Thymus (tissue), 11 donors: ENCODE measurements around the gene ARGLU1. TPM values are rescaled to one million over a fixed set of nuclear protein-coding genes. Genes with fewer than 3 reads are reported as not detected.

ENCODE experiments used
- DNase-seq, 9 donors: peaks; one replicate each; pipeline ENCODE4 v3.0.0-alpha.2; 2013; ENCODE audit warnings: low spot score in 9 of 9, low read depth in 6 of 9, missing footprints in 1 of 9
- H3K27ac ChIP-seq, 2 donors: one replicate each; pipeline ENCODE4 v1.5.1; 2013; ENCODE audit warnings: control low read depth in 1 of 2, low read depth in 1 of 2, low read length in 1 of 2, mild to moderate bottlenecking in 1 of 2, moderate library complexity in 1 of 2
- H3K27me3 ChIP-seq, 2 donors: one replicate each; pipeline ENCODE4 v1.5.1; 2013; ENCODE audit warnings: low read length in 1 of 2; ENCODE audit not compliant: control insufficient read depth in 2 of 2, insufficient read depth in 1 of 2
- H3K36me3 ChIP-seq, 2 donors: one replicate each; pipeline ENCODE4 v1.5.1; 2013; ENCODE audit warnings: low read length in 1 of 2, mild to moderate bottlenecking in 1 of 2, moderate library complexity in 1 of 2; ENCODE audit not compliant: control insufficient read depth in 2 of 2, insufficient read depth in 2 of 2
- H3K4me1 ChIP-seq, 2 donors: one replicate each; pipeline ENCODE4 v1.5.1; 2013; ENCODE audit warnings: low read length in 2 of 2; ENCODE audit not compliant: control insufficient read depth in 2 of 2, insufficient read depth in 2 of 2
- H3K4me3 ChIP-seq, 2 donors: one replicate each; pipeline ENCODE4 v1.5.1; 2013; ENCODE audit warnings: low read length in 2 of 2, control low read depth in 1 of 2, mild to moderate bottlenecking in 1 of 2
- H3K9me3 ChIP-seq, 2 donors: one replicate each; pipeline ENCODE4 v1.5.1; 2013; ENCODE audit warnings: low read length in 1 of 2, mild to moderate bottlenecking in 1 of 2; ENCODE audit not compliant: control insufficient read depth in 2 of 2, insufficient read depth in 1 of 2
- WGBS: extraction: QIAGEN DNeasy Blood & Tissue Kit; methylation state at CpG from one replicate; pipeline ENCODE4 v1.1.7; 2013; 5-methylcytosine and 5-hydroxymethylcytosine counted together
- polyA plus RNA-seq: library from polyadenylated mRNA; stranded (reverse); fragments of 200-250 nt; gene quantifications from one replicate; pipeline ENCODE4 v1.2.3, GENCODE V29; 2013
- total RNA-seq: library from RNA; stranded (reverse); fragments of 120-200 nt; gene quantifications from one replicate; pipeline ENCODE4 v1.2.4, GENCODE V29; 2013
- donor health status: healthy.

Gene ARGLU1
- total and polyA plus RNA-seq, 2 donors, result 141 to 268 TPM

DNA sequence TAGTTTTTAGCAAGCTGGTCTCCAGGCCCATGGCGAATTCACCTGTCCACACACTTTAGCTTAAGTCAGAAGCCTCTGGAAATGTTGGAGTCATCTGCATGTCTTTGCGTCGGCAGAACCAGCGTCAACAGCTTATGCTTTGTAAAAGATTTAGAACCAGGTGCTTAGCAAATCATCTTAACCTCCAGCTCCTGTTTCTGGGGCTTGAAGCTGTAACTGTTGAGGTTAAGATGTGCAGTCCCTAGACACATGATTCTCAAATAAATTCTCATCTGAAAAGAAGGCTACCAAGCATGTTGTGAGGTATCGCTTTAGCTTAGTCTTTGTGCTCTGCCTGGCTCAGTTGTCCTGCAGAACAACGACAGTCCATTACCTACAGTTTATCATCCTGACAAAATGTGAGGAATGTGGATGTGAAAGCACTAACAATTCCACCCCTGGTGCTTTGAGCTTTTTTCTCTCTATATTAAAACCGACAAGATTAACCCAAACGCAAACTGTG, 36.9 kb downstream of the ARGLU1 start:
- H3K27me3 ChIP-seq, result peaks cover 33 to 57% of the 10 kb centered on the region in 2 donors
- H3K4me3 ChIP-seq, result peak overlapping the region in 1 of 2 donors; percentile 19
- WGBS, result 90% methylated on average over 8 of the region's 8 CpGs
- no peaks in the 10 kb centered on the region for H3K36me3 ChIP-seq
- H3K9me3 ChIP-seq, result no peaks in the 10 kb centered on the region
- H3K27ac ChIP-seq, result peak overlapping the region in 1 of 2 donors; percentile 65
- no peak for DNase-seq
- H3K4me1 ChIP-seq, result peaks cover 11 to 23% of the 10 kb centered on the region in 2 donors

GRCh38 chr13:106530171-106530851, 37.6 kb downstream of the ARGLU1 start:
- Histone ChIP-seq H3K27me3 (peaks cover 33 to 57% of the 10 kb centered on the region in 2 donors), H3K9me3 (no peaks in the 10 kb centered on the region), H3K4me3 (peak overlapping the region in 1 of 2 donors; percentile 19), H3K4me1 (peaks cover 11 to 20% of the 10 kb centered on the region in 2 donors), H3K36me3 (no peaks in the 10 kb centered on the region), H3K27ac (peak overlapping the region in 1 of 2 donors; percentile 65)
- 87% methylated on average over 11 of the region's 11 CpGs for WGBS
- DNase-seq, result no peak

- Histone ChIP-seq H3K36me3 (no peaks in the 10 kb centered on the region), H3K9me3 (no peaks in the 10 kb centered on the region), H3K4me1 (peaks cover 11 to 20% of the 10 kb centered on the region in 2 donors), H3K27me3 (peaks cover 29 to 54% of the 10 kb centered on the region in 2 donors), H3K4me3 (no peak overlapping the region), H3K27ac (peak overlapping the region; percentile 32 to 52)
- no peak for DNase-seq
- WGBS, result 94% methylated on average over 8 of the region's 8 CpGs
Observed at GRCh38 chr13:106529415-106530170, 38.3 kb downstream of the ARGLU1 start.

GRCh38 chr13:106528718-106529414, 39.1 kb downstream of the ARGLU1 start:
- H3K27ac ChIP-seq, result peak overlapping the region; percentile 10 to 52
- no peaks in the 10 kb centered on the region for H3K9me3 ChIP-seq
- DNase-seq, result no peak
- WGBS, result 95% methylated on average over 7 of the region's 7 CpGs
- no peak overlapping the region for H3K4me3 ChIP-seq
- peaks cover 21 to 47% of the 10 kb centered on the region in 2 donors for H3K27me3 ChIP-seq
- H3K36me3 ChIP-seq, result no peaks in the 10 kb centered on the region
- H3K4me1 ChIP-seq, result peaks cover 6 to 15% of the 10 kb centered on the region in 2 donors

- no peak overlapping the region for H3K27ac ChIP-seq
- H3K36me3 ChIP-seq, result no peaks in the 10 kb centered on the region
- H3K4me1 ChIP-seq, result peaks cover 6 to 14% of the 10 kb centered on the region in 2 donors
- H3K9me3 ChIP-seq, result no peaks in the 10 kb centered on the region
- no peak for DNase-seq
- no peak overlapping the region for H3K4me3 ChIP-seq
- 91% methylated on average over 2 of the region's 2 CpGs for WGBS
- peaks cover 11 to 38% of the 10 kb centered on the region in 2 donors for H3K27me3 ChIP-seq
Observed at GRCh38 chr13:106527826-106528225, 40.1 kb downstream of the ARGLU1 start.

- Histone ChIP-seq H3K27ac (no peak overlapping the region), H3K9me3 (no peaks in the 10 kb centered on the region), H3K4me3 (no peak overlapping the region), H3K27me3 (peaks cover 7 to 34% of the 10 kb centered on the region in 2 donors), H3K4me1 (peaks cover 4 to 10% of the 10 kb centered on the region in 2 donors), H3K36me3 (no peaks in the 10 kb centered on the region)
- no peak for DNase-seq
- WGBS, result 96% methylated on average over 1 of the region's 1 CpG
Observed at GRCh38 chr13:106527445-106527801, 40.5 kb downstream of the ARGLU1 start.

DNA sequence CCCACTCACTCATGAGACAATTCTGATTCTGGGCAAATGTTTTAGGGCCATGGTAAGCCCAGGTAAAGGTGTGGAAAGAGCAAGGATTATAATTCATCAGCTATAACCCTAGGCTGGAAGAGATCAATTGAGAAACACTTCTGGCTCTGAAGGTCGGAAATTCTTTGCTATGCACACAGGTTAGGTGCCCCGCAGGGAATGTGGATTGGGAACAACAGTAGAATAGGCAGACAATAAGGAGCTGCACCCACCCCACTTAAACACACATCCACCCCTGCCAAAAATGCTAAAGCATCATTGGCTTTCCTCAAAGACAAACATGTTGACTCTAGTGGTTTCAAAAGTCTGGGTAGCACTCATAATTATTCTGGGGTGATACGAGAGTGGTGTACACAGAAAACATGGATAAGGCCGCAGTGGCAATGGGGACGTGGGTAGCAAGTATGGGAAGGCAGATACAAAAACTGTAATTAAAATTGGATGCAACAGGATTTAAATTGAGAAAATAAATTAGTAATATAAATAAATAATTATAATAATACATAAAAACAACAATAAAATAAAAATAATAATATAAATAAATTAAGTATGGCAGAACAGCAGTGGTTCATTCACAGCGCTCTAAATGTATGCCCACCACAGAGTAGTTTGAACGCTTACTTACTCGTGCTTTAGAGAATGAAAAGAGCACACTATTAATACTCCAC, 41.0 kb downstream of the ARGLU1 start:
- no peak overlapping the region for H3K27ac ChIP-seq
- no peak for DNase-seq
- peaks cover 5 to 29% of the 10 kb centered on the region in 2 donors for H3K27me3 ChIP-seq
- H3K4me3 ChIP-seq, result no peak overlapping the region
- H3K4me1 ChIP-seq, result peaks cover 0 to 5% of the 10 kb centered on the region in 2 donors
- WGBS, result 96% methylated on average over 8 of the region's 8 CpGs
- no peaks in the 10 kb centered on the region for H3K9me3 ChIP-seq
- no peaks in the 10 kb centered on the region for H3K36me3 ChIP-seq

- Histone ChIP-seq H3K27me3 (peaks cover 5 to 20% of the 10 kb centered on the region in 2 donors), H3K4me1 (peaks cover 0 to 5% of the 10 kb centered on the region in 2 donors), H3K27ac (no peak overlapping the region), H3K4me3 (no peak overlapping the region), H3K36me3 (no peaks in the 10 kb centered on the region), H3K9me3 (no peaks in the 10 kb centered on the region)
- DNase-seq, result no peak
- WGBS, result 96% methylated on average over 3 of the region's 3 CpGs
Observed at GRCh38 chr13:106525865-106526264, 42.1 kb downstream of the ARGLU1 start.
